Activated CD8-positive, alpha-beta memory T cell treated with anti-CD3 and anti-CD28 coated beads for 1 hour (primary cell): Measurements from ENCODE around the gene CRMP1.

ENCODE experiments used
- DNase-seq, 2 donors: peaks; one replicate each; pipeline ENCODE4 v3.0.0-alpha.2; 2020; ENCODE audit warnings: low read depth in 1 of 2; ENCODE audit errors: extremely low read depth in 1 of 2

Gene CRMP1

GRCh38 chr4:5921101-5921980, 28.5 kb upstream of the CRMP1 start:
- DNase-seq, result no peak

GRCh38 chr4:5919571-5919970, 26.7 kb upstream of the CRMP1 start:
- no peak for DNase-seq

- DNase-seq, result no peak
These were observed 26.2 kb upstream of the CRMP1 start for GRCh38 chr4:5919044-5919443.

- no peak for DNase-seq
These were observed 25.6 kb upstream of the CRMP1 start for GRCh38 chr4:5918331-5918985.

GRCh38 chr4:5917672-5918071, 24.8 kb upstream of the CRMP1 start:
- no peak for DNase-seq

- no peak for DNase-seq
These were observed 23.3 kb upstream of the CRMP1 start for GRCh38 chr4:5916229-5916628.

- no peak for DNase-seq
These were observed 20.6 kb upstream of the CRMP1 start for GRCh38 chr4:5913454-5913853.

GRCh38 chr4:5912614-5913019, 19.7 kb upstream of the CRMP1 start:
- DNase-seq, result no peak

GRCh38 chr4:5908876-5909427, 16.1 kb upstream of the CRMP1 start:
- DNase-seq, result no peak

GRCh38 chr4:5906191-5906590, 13.3 kb upstream of the CRMP1 start:
- no peak for DNase-seq

- no peak for DNase-seq
These were observed 12.8 kb upstream of the CRMP1 start for GRCh38 chr4:5905714-5906113.

GRCh38 chr4:5900844-5901243, 8.0 kb upstream of the CRMP1 start:
- no peak for DNase-seq

GRCh38 chr4:5899881-5900280, 7.0 kb upstream of the CRMP1 start:
- no peak for DNase-seq

GRCh38 chr4:5899396-5899795, 6.5 kb upstream of the CRMP1 start:
- DNase-seq, result no peak

- no peak for DNase-seq
These were observed 4.8 kb upstream of the CRMP1 start for GRCh38 chr4:5897674-5898073.

GRCh38 chr4:5895287-5895686, 2.4 kb upstream of the CRMP1 start:
- DNase-seq, result no peak

- DNase-seq, result no peak
These were observed 1.4 kb upstream of the CRMP1 start for GRCh38 chr4:5894266-5894665.

- no peak for DNase-seq
These were observed 705 bp upstream of the CRMP1 start for GRCh38 chr4:5893591-5893990.

GRCh38 chr4:5892323-5893003, 423 bp downstream of the CRMP1 start:
- no peak for DNase-seq

GRCh38 chr4:5891563-5892322, 1.1 kb downstream of the CRMP1 start:
- DNase-seq, result no peak
